GM18508 (cell line): ENCODE measurements around the gene SF3B5.
"Not testable (repeated sequence)": the region's sequence is repeated elsewhere in the genome, so short reads cannot be mapped to it uniquely, and the experiment has no call there.

Experiments used
- ATAC-seq: cut with Tn5 transposase; IDR thresholded peaks from one replicate; pipeline ENCODE4 v1.9.1; 2021; ENCODE audit warnings: moderate number of reproducible peaks; ENCODE audit not compliant: insufficient read depth, unreplicated experiment

Gene SF3B5

GRCh38 chr6:144106206-144106605 is 10.8 kb upstream of the SF3B5 start:
- no peak for ATAC-seq

- ATAC-seq = no peak
Observed at GRCh38 chr6:144104898-144105487, 9.6 kb upstream of the SF3B5 start.

GRCh38 chr6:144104488-144104887 is 9.1 kb upstream of the SF3B5 start:
- ATAC-seq = no peak

- no peak for ATAC-seq
Observed at GRCh38 chr6:144103026-144103563, 7.7 kb upstream of the SF3B5 start.

- no peak for ATAC-seq
Observed at GRCh38 chr6:144098993-144099392, 3.6 kb upstream of the SF3B5 start.

- no peak for ATAC-seq
Observed at GRCh38 chr6:144094731-144095133, 641 bp downstream of the SF3B5 start.

- ATAC-seq = no peak
Observed at GRCh38 chr6:144093658-144094057, 1.7 kb downstream of the SF3B5 start.

GRCh38 chr6:144093236-144093635 is 2.1 kb downstream of the SF3B5 start:
- ATAC-seq = no peak

GRCh38 chr6:144090384-144090783 is 5.0 kb downstream of the SF3B5 start:
- no peak for ATAC-seq

- no peak for ATAC-seq
Observed at GRCh38 chr6:144087789-144088426, 7.5 kb downstream of the SF3B5 start.

GRCh38 chr6:144086959-144087358 is 8.4 kb downstream of the SF3B5 start:
- no peak for ATAC-seq

- no peak for ATAC-seq
Observed at GRCh38 chr6:144083172-144083571, 12.2 kb downstream of the SF3B5 start.

GRCh38 chr6:144082412-144082811 is 13.0 kb downstream of the SF3B5 start:
- not testable (repeated sequence) for ATAC-seq

GRCh38 chr6:144077871-144078270 is 17.5 kb downstream of the SF3B5 start:
- ATAC-seq = no peak

GRCh38 chr6:144075875-144076274 is 19.5 kb downstream of the SF3B5 start:
- no peak for ATAC-seq

- ATAC-seq = no peak
Observed at GRCh38 chr6:144075187-144075586, 20.2 kb downstream of the SF3B5 start.

GRCh38 chr6:144073024-144073423 is 22.3 kb downstream of the SF3B5 start:
- no peak for ATAC-seq

- ATAC-seq = no peak
Observed at GRCh38 chr6:144069506-144069905, 25.9 kb downstream of the SF3B5 start.

- ATAC-seq = no peak
Observed at GRCh38 chr6:144068794-144069193, 26.6 kb downstream of the SF3B5 start.

GRCh38 chr6:144066741-144067484 is 28.5 kb downstream of the SF3B5 start:
- ATAC-seq = peak; percentile 42

GRCh38 chr6:144066255-144066654 is 29.1 kb downstream of the SF3B5 start:
- ATAC-seq = no peak
